Activated gamma-delta T cell treated with anti-CD3 and anti-CD28 coated beads, Interleukin-2, amount 50 U/mL, for 16 hours (primary cell): Measurements from ENCODE around the gene NSMF.

Experiments
- DNase-seq: peaks from one replicate; pipeline ENCODE4 v3.0.0-alpha.2; 2020; ENCODE audit warnings: low read depth

The NSMF gene

DNA sequence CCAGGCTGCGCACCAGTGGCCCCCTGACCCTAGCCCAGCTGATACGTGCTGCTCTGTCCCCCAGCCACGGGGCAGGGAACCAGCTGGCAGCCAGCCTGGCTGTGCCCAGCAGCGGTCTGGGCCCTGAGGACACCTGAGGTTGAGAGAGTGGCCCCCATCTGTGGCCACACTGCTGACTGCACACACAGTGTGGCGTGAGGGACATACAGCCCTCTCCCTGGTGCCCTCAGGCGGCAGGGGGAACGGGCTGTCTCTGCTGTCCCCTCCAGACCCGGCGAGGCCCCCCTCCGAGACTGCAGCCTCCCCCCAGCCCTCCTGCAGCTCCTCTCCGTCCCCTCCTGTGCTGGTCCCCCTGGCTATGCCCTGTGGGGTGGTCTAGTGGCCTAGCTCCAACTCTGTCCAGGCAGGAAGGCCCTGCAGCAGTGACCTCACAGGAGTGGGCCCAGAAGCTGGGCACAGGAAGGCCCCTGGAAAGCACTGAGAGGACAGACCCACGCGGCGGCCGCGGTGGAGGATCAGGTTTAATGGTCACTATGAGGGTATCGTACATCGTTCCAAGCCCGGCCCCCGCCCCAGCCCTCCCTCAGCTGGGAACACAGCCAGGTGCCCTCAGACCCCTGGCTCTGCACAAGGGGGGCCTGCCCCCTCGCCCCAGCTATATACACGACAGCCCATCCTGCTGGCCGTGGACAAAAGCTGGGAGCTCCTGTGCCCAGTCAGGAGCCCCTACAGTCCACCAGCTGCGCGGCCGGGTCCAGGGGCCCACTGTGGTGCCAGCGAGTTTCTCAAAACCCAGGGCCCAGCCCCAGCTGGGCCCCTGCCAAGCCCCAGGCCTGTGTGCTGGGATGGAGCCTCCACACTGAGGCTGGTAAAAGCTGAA is 11.2 kb downstream of the NSMF start:
- no peak for DNase-seq

DNA sequence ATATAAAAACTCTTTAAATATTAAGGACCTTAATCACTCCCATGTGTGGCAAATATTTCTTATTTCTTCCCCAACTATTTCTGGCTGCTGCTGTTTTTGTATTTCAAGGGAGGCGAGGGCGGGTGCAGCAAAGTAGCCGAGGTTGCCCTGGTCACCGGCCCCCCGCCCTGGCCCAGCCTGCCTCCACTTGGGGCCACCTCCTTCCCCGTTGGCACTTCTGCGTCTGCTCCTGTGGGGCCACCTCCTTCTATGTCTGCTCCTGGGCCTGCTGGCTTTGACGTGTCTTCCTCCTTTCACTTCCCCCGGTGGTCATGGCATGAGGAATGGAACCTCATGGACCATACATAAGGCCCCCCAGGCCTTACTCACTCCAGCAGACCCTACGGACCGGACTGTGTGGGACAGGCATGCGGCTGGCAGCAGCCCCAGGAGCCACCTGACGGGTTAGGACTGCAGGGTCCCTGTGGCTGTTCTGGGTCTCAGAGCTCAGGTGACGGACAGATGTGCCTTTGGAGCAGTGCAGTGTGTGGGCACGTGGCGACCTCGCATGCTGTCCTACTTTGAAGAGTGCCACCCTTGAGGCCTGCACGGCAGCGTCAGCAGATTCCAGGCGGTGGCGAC is 12.2 kb downstream of the NSMF start:
- no peak for DNase-seq

GRCh38 chr9:137445930-137446431 is 13.2 kb downstream of the NSMF start:
- no peak for DNase-seq

DNA sequence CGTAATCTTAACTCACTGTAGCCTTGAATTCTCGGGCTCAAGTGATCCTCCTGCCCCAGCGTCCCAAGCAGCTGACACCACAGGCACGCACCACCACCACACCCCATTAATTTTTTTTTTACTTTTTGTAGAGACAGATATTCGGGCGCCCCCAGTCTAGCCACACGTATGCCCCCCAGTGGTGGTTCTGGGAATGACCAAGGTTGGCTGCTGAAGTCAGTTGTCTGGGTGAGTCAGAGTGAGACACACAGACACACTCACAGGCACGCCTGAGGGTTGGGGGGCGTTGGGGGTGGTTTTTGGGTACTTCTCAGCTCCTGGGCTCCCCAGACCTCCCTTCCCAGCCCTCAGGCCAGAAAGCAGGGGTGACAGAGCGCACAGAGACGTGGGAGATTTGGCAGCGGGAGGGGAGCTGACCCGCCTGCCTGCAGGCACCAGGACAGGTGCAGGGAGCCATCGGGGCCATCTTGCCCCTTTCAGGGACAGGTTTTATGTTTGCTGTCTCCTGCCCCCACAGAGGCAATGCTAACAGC is 13.8 kb downstream of the NSMF start:
- peak; percentile 79 for DNase-seq

GRCh38 chr9:137444106-137444790 is 14.9 kb downstream of the NSMF start:
- DNase-seq = no peak

GRCh38 chr9:137441935-137442321 is 17.2 kb downstream of the NSMF start:
- DNase-seq = no peak

DNA sequence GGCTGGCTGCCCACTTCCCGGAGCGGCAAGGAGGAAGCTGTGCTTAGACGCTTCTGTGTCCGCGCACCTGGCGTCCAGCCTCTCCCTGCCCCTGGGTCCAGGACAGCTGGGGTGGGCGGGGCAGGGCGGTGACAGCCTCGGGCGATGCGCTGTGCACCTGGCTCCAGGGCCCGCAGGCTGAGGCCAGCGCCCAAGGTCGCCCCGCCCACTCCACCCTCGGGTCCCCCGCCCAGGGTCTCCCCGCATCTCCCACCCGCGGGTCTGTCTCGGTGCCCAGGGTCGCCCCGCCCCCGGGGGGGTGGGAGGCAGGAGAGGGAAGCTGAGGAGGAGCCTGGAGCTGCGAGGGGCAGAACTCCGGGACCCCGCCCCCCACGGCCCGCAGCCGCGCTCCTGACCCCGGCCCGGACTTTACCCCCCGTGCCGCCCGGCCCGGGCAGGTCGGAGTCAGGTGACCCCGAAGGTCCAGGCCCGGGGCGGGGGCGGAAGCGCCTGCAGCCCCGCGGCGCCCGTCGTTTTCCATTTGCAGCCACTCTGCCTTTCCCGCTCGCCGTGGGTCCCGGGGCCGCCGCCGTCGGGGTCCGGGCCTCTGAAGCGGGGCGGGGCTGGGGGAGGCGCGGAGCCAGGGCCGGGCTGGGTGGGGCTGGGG is 17.7 kb downstream of the NSMF start, which contains the start of gene ENTPD8:
TSS of gene ENTPD8 (minus strand) at position 69 of the 646 bp plus-strand sequence. CDS start 3,072 bp downstream, outside the sequence.
- DNase-seq = no peak

GRCh38 chr9:137439158-137439714 is 19.9 kb downstream of the NSMF start:
- no peak for DNase-seq

- no peak for DNase-seq
Measured at GRCh38 chr9:137438591-137439157, 20.5 kb downstream of the NSMF start.

DNA sequence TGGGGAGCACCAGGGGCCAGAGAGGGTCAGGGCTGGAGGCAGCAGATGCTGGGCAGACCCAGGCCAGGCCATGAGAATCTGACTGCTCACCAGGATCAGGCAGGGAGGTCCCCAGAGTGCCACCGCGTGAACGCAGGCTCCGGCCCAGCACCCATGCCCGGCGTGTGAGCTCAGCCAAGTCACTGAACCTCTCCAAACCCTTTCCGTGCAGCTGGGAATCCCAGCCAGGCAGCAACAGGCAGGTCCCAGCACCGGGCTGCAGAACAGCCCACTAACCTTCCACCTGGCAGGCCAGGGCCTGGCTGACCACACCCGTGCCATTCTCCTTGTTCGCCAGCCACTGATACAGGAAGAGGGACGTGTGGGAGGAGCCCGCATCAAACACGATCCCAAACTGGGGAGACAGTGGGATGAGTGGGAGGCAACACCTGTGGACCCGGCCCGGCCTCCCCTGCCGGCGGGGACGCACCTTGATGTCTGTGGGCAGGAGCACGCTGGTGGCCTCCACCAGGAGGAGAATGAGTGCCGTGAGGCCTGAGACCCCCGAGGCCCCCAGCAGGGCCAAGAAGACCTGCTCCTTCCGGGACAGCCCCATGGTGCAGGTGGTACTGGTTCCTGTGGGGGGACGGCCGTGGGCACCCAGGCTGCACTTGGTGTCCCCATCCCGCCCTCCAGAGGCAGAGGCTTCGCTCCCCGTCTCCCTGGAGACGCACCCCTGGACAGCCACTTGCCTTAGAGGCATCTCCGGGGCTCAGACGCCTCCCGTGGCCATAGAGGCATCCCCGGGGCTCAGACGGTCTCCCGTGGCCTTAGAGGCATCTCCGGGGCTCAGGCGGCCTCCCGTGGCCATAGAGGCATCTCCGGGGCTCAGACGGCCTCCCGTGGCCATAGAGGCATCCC is 21.2 kb downstream of the NSMF start:
- no peak for DNase-seq

DNA sequence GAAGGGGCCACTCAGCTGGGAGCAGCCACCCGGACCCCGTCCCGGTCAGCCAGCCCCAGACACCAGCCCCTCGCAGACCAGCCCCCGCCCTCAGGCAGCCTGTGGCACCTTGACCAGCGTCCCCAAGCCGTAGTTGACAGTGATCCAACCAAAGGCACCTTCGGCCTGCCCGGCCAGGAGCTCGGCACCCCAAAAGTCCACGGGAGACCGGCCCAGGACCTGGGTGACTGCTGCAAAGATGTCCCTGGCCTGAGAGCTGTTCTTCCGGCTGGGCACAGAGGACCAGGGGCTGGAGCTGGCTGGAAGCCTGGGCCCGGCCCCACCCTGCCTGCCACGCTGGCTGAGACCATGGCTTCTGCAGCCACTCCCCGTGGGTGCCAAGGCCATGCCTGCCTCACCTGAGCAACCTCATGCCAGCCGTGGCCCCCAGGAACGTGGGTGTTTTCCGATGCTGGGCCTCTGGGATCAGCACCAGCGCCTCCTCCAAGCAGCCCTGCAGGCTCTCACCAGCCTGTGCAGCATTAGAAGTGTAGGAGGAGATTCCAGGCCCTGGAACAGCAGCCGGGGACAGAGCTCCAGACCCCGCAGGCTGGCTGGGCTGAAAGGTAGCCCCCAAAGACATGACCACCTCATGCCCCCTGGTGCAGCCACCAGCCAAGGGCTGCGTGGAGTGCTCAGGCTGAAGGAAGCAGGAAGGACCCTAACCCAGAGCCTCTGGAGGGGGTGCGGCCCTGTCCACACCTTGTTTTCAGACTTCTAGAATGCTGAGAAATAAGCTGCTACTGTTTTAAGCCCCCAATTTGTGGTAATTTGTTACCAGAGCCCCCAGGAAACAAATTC is 22.2 kb downstream of the NSMF start:
- no peak for DNase-seq

DNA sequence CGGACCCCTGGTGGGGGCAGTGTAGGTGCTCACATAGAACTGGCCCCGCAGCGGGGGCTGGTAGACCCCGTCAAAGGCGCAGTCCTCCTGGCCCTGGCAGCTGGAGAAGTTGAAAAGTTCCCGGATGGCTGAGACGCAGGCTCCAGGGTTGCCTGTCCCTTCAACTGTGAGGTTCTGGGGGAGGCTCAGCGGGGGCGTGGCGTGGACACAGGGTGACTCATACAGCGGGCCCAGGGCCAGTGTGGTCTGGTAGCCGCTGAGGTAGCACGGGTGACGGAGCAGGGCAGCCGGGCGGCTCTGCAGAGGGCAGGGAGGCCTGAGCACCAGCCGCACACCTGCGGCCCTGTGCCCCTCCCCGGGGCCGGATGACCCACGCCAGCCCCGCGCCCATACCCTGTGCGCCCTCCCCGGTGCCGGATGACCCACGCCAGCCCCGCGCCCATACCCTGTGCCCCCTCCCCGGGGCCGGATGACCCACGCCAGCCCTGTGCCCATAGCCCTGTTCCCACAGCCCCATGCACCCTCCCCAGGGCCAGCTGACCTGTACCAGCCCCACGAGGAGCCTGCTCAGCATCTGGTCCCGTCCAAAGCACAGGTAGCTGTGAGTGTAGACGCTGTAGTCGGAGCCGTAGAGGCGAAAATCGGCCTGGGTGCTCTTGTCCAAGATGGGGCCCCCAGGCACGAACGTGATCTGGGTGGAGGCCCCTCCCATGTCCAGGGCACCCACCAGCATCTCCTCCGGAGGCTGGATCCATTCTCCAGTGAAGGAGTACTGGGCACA is 23.0 kb downstream of the NSMF start:
- DNase-seq = no peak

DNA sequence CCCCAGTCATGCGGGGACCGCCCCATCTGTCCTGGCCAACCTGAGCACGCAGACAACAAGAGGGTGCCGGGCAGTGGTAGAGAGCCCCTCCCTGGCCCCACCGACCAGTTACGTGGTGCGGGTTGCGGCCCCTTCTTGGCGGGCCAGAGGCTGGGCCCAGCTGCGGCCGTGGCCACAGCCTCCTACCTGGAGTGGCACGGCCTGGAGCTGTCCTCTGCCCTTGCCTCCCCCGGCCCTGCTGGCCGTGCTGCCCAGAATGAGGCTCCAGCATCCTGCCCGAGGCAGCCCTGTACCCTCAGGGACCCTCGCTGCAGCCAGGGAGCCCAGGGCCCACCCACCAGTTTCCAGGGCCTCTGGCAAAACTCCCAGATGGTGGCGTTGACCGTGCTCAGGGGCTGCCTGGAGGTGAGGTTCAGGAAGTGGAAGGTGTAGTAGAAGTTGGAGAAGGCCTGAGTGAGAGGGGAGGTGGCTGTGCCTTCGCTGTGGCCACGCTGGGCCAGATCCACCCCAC is 23.7 kb downstream of the NSMF start:
- DNase-seq = no peak

- no peak for DNase-seq
Measured at GRCh38 chr9:137434498-137435380, 24.4 kb downstream of the NSMF start.

DNA sequence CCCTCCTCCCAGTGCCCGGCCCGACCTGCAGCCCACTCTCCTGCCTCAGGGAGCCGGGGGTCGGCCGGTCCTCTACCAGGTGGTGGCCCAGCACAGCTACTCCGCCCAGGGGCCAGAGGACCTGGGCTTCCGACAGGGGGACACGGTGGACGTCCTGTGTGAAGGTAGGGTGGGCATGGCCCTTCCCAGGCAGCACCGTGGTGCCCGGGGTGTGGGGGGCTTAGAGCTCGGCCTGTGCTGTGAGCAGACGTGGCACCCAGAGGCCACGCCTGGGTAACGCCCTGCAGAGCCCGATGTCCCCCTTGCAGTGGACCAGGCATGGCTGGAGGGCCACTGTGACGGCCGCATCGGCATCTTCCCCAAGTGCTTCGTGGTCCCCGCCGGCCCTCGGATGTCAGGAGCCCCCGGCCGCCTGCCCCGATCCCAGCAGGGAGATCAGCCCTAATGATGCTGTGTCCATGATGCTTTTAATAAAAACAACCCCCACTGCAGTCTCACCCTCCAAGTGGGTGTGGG is 25.2 kb downstream of the NSMF start:
- no peak for DNase-seq

GRCh38 chr9:137433349-137433915 is 25.7 kb downstream of the NSMF start:
- DNase-seq = no peak
